K562 (cell line): Measurements from ENCODE around the gene MSN. TPM values are rescaled to one million over a fixed set of nuclear protein-coding genes. Genes with fewer than 3 reads are reported as not detected.
A peak's percentile ranks its signal among the peaks of the same experiment; 100 is the strongest.

Experiments used
- AFF1 ChIP-seq, 2 experiments: fragments of 450-650 bp; IDR thresholded peaks; 2 replicates each; pipeline ENCODE4 v1.6.1; 2018; ENCODE audit warnings: mild to moderate bottlenecking in 2 of 2, low read depth in 1 of 2; ENCODE audit not compliant: partially characterized antibody in 2 of 2
- BRCA1 ChIP-seq, 2 experiments: fragments of 450-650 bp in 1 of 2; sonication (generic) in 1 of 2; formaldehyde crosslinking in 1 of 2; IDR thresholded peaks; 2 replicates each; pipeline versions ENCODE4 v1.5.0 to v1.6.1; 2017 to 2020; ENCODE audit warnings: mild to moderate bottlenecking in 1 of 2, missing genetic modification reagents in 1 of 2
- CXXC5 ChIP-seq: fragments of 250-450 bp; sonication (Bioruptor Pico); IDR thresholded peaks from 2 replicates; pipeline ENCODE4 v1.8.0; 2022; ENCODE audit warnings: inconsistent platforms, mild to moderate bottlenecking, moderate library complexity
- EP400 ChIP-seq: fragments of 450-650 bp; IDR thresholded peaks from 2 replicates; pipeline ENCODE4 v1.6.1; 2017; ENCODE audit warnings: antibody characterized with exemption, mild to moderate bottlenecking, moderate library complexity
- HDAC8 ChIP-seq: fragments of 450-650 bp; IDR thresholded peaks from 2 replicates; pipeline ENCODE4 v1.6.1; 2016; ENCODE audit warnings: mild to moderate bottlenecking, missing genetic modification characterization, moderate library complexity, missing compliant biosample characterization
- NFIX ChIP-seq: fragments of 250-450 bp; sonication (Bioruptor Pico); IDR thresholded peaks from 2 replicates; pipeline ENCODE4 v1.4.0; 2020; ENCODE audit warnings: low read depth, mild to moderate bottlenecking, moderate library complexity
- PRMT5 ChIP-seq: sonication (generic); formaldehyde crosslinking; IDR thresholded peaks from 2 replicates; pipeline ENCODE4 v1.5.0; 2020; ENCODE audit warnings: missing genetic modification reagents
- RBFOX2 ChIP-seq: fragments of 200-400 bp; formaldehyde crosslinking; IDR thresholded peaks from 2 replicates; pipeline ENCODE4 v1.6.1; 2017; ENCODE audit warnings: low read depth, mild to moderate bottlenecking, low read length, moderate library complexity
- SAFB2 ChIP-seq: fragments of 200-400 bp; formaldehyde crosslinking; IDR thresholded peaks from 2 replicates; pipeline ENCODE4 v1.6.1; 2018; ENCODE audit warnings: borderline replicate concordance, low read length, low read depth, moderate library complexity; ENCODE audit not compliant: severe bottlenecking
- SIN3A ChIP-seq, 2 experiments: fragments of 150-350 bp in 1 of 2; IDR thresholded peaks; 2 replicates each; pipeline ENCODE4 v1.6.1; 2011 to 2016; ENCODE audit warnings: borderline replicate concordance in 2 of 2, low read depth in 2 of 2, low read length in 2 of 2, mild to moderate bottlenecking in 2 of 2, moderate library complexity in 2 of 2; ENCODE audit not compliant: control insufficient read depth in 1 of 2
- polyA plus RNA-seq, 8 experiments: library from polyadenylated mRNA; depleted of rRNA in 4 of 8; stranded (reverse) in 5 of 8; unstranded in 3 of 8; fragments of >200 nt; fragmentation: Nextera tagmentation in 2 of 8; fragmentation: Illumina TruSeq in 1 of 8; extraction: Ambion mirVana in 2 of 8; extraction: Trizol in 1 of 8; gene quantifications; 2 replicates each; pipeline versions ENCODE4 v1.2.1 to v1.2.3, GENCODE V29; 2011 to 2014; ENCODE audit warnings: inconsistent platforms in 1 of 8, missing spikeins in 1 of 8
- total RNA-seq, 7 experiments: library from RNA; depleted of rRNA in 6 of 7; stranded (reverse); fragments of >200 nt in 6 of 7; fragmentation: Illumina TruSeq in 2 of 7; extraction: Trizol in 2 of 7; gene quantifications; 2 replicates each; pipeline versions ENCODE4 v1.2.1 to v1.2.3, GENCODE V29; 2011 to 2021; ENCODE audit warnings: low replicate concordance in 1 of 7
- TF ChIP-seq, protein P1 (sequence below): fragments of 250-450 bp; sonication (Bioruptor Pico); IDR thresholded peaks from 2 replicates; pipeline ENCODE4 v1.4.0; 2020
- TF ChIP-seq, protein P2 (sequence below): sonication (generic); formaldehyde crosslinking; IDR thresholded peaks from 2 replicates; pipeline ENCODE4 v1.8.0; 2022; ENCODE audit warnings: missing genetic modification reagents, mild to moderate bottlenecking, moderate library complexity, borderline replicate concordance

Gene MSN
- total and polyA plus RNA-seq, 9 of the 15 experiments (the other 6 are each of a cell fraction or from before 2014, with no cell fraction given): 128 to 486 (median 237) TPM

DNA sequence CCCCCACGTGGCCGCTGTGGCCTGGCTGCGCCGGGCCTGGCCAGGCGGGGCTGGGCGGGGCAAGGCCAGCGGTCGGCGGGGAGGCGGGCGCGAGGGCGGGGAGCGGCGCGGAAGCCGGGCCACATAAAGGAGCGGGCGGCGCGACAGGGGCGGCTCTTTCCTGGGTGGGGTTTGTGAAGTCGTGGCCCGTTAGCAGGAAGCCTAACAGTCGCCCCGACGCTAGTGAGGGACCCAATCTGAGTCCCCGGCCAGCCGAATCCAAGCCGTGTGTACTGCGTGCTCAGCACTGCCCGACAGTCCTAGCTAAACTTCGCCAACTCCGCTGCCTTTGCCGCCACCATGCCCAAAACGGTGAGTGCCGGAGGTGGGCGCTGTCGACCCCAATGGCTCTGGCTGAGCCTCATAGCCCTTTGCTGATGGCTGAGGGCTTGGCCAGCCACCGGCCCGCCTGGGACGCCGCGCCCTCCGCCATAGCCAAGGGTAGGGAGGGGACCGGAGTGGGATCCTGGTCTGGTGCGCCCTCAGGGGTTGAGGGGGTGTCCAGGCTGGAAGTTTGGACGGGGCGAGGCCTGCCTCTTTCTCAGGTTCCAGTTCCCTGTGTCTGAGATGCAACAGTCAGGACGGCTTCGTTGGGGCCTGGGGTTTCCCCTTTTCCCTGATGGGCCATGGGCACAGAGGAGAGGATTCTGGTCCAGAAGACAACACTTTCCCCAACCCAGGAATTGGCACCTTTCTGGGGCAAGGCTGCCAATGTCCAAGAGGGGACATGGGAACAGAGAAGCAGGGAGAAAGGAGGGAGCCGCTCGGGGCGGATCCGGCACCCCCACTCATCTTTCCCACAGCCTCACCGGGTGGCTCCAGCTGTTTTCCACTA is at the start of gene MSN (continued):
- TF ChIP-seq, protein P1, sequence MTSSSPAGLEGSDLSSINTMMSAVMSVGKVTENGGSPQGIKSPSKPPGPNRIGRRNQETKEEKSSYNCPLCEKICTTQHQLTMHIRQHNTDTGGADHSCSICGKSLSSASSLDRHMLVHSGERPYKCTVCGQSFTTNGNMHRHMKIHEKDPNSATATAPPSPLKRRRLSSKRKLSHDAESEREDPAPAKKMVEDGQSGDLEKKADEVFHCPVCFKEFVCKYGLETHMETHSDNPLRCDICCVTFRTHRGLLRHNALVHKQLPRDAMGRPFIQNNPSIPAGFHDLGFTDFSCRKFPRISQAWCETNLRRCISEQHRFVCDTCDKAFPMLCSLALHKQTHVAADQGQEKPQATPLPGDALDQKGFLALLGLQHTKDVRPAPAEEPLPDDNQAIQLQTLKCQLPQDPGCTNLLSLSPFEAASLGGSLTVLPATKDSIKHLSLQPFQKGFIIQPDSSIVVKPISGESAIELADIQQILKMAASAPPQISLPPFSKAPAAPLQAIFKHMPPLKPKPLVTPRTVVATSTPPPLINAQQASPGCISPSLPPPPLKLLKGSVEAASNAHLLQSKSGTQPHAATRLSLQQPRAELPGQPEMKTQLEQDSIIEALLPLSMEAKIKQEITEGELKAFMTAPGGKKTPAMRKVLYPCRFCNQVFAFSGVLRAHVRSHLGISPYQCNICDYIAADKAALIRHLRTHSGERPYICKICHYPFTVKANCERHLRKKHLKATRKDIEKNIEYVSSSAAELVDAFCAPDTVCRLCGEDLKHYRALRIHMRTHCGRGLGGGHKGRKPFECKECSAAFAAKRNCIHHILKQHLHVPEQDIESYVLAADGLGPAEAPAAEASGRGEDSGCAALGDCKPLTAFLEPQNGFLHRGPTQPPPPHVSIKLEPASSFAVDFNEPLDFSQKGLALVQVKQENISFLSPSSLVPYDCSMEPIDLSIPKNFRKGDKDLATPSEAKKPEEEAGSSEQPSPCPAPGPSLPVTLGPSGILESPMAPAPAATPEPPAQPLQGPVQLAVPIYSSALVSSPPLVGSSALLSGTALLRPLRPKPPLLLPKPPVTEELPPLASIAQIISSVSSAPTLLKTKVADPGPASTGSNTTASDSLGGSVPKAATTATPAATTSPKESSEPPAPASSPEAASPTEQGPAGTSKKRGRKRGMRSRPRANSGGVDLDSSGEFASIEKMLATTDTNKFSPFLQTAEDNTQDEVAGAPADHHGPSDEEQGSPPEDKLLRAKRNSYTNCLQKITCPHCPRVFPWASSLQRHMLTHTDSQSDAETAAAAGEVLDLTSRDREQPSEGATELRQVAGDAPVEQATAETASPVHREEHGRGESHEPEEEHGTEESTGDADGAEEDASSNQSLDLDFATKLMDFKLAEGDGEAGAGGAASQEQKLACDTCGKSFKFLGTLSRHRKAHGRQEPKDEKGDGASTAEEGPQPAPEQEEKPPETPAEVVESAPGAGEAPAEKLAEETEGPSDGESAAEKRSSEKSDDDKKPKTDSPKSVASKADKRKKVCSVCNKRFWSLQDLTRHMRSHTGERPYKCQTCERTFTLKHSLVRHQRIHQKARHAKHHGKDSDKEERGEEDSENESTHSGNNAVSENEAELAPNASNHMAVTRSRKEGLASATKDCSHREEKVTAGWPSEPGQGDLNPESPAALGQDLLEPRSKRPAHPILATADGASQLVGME (CRISPR knock-in tag): no peak
- TF ChIP-seq BRCA1 (IDR thresholded peaks at IDR 0.05): no peak
- no peak for TF ChIP-seq BRCA1 (CRISPR knock-in tag; IDR thresholded peaks at IDR 0.05)
- TF ChIP-seq HDAC8 (tag): 0 out of 2 replicates have a peak, but pooled peaks have one; percentile 25
- TF ChIP-seq NFIX (CRISPR knock-in tag): no peak
- TF ChIP-seq RBFOX2: peak; percentile 92
- TF ChIP-seq CXXC5: peak; percentile 64
- no peak for TF ChIP-seq AFF1 (IDR thresholded peaks at IDR 0.05; ENCODE audit: low read depth in 1 of 2, partially characterized antibody in 2 of 2)
- TF ChIP-seq SAFB2: no peak
- peak; percentile 41; the same call in 1 of the 2 replicates for TF ChIP-seq EP400
- TF ChIP-seq SIN3A (IDR thresholded peaks at IDR 0.05; ENCODE audit: borderline replicate concordance in 2 of 2, control insufficient read depth in 1 of 2, low read depth in 2 of 2, low read length in 2 of 2): peak in 1 of 2 experiments; percentile 9; a peak in 1 of 4 replicates
- TF ChIP-seq, protein P2, sequence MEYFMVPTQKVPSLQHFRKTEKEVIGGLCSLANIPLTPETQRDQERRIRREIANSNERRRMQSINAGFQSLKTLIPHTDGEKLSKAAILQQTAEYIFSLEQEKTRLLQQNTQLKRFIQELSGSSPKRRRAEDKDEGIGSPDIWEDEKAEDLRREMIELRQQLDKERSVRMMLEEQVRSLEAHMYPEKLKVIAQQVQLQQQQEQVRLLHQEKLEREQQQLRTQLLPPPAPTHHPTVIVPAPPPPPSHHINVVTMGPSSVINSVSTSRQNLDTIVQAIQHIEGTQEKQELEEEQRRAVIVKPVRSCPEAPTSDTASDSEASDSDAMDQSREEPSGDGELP (CRISPR knock-in tag): peak; percentile 21; the same call in 1 of the 2 replicates
- no peak for TF ChIP-seq PRMT5 (CRISPR knock-in tag)
